ENCODE data around the gene GEMIN7. TPM values are rescaled to one million over a fixed set of nuclear protein-coding genes. Genes with fewer than 3 reads are reported as not detected.
"Not testable (repeated sequence)": the region's sequence is repeated elsewhere in the genome, so short reads cannot be mapped to it uniquely, and the experiment has no call there.

The GEMIN7 gene
- total and polyA plus RNA-seq, 2 experiments from 2014 or later: 48.8 to 69.0 TPM

DNA sequence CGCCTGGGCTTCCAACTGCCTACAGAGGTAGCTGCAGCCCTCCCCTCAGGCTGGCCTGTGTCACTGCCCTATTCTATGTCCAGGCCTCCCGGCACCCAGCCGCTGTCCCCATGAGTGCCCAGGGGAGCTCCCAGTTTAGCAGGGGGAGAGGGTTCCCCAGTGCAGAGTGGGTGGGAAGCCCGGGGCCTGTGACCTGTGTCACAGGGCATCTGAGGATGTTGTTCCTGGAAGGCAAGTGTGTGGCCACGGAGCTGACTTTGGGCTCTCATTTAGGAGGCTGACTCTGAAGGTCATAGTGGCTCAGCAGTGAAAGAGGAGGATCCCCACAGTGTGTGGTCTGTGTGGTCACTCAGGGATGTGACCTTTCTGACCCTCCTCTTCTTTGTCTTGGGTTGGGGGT is 39.0 kb downstream of the GEMIN7 start:
- Histone ChIP-seq H3K4me3 (no peak overlapping the region), H3K27me3 (no peaks in the 10 kb centered on the region), H3K9me3 (ENCODE audit: low read depth) (no peaks in the 10 kb centered on the region), H4K20me1 (ENCODE audit: insufficient read depth, poor library complexity, severe bottlenecking) (peaks cover 62% of the 10 kb centered on the region), H2AFZ (no peak overlapping the region), H3K36me3 (replicated peaks; ENCODE audit: insufficient read depth, low read depth) (no peaks in the 10 kb centered on the region), H3K27ac (no peak overlapping the region), H3K4me1 (ENCODE audit: insufficient read depth) (peaks cover 26% of the 10 kb centered on the region), H3K9me2 (replicated peaks; ENCODE audit: insufficient read depth) (no peaks in the 10 kb centered on the region), H3K79me2 (peaks cover 100% of the 10 kb centered on the region), H3K4me2 (no peak overlapping the region)
- WGBS (ENCODE audit: low lambda C conversion rate, missing lambda C conversion rate): 89% methylated on average over 5 of the region's 5 CpGs
- TF ChIP-seq EZH2 (IDR thresholded peaks at IDR 0.05; ENCODE audit: borderline replicate concordance) (no peak), EZH2phosphoT487 (IDR thresholded peaks at IDR 0.05; ENCODE audit: low read depth, severe bottlenecking, unreplicated experiment) (no peak)
- TF ChIP-seq, protein P1, sequence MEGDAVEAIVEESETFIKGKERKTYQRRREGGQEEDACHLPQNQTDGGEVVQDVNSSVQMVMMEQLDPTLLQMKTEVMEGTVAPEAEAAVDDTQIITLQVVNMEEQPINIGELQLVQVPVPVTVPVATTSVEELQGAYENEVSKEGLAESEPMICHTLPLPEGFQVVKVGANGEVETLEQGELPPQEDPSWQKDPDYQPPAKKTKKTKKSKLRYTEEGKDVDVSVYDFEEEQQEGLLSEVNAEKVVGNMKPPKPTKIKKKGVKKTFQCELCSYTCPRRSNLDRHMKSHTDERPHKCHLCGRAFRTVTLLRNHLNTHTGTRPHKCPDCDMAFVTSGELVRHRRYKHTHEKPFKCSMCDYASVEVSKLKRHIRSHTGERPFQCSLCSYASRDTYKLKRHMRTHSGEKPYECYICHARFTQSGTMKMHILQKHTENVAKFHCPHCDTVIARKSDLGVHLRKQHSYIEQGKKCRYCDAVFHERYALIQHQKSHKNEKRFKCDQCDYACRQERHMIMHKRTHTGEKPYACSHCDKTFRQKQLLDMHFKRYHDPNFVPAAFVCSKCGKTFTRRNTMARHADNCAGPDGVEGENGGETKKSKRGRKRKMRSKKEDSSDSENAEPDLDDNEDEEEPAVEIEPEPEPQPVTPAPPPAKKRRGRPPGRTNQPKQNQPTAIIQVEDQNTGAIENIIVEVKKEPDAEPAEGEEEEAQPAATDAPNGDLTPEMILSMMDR (IDR thresholded peaks at IDR 0.05; ENCODE audit: poor library complexity): no peak
- no peak for DNase-seq (ENCODE audit: low spot score)

DNA sequence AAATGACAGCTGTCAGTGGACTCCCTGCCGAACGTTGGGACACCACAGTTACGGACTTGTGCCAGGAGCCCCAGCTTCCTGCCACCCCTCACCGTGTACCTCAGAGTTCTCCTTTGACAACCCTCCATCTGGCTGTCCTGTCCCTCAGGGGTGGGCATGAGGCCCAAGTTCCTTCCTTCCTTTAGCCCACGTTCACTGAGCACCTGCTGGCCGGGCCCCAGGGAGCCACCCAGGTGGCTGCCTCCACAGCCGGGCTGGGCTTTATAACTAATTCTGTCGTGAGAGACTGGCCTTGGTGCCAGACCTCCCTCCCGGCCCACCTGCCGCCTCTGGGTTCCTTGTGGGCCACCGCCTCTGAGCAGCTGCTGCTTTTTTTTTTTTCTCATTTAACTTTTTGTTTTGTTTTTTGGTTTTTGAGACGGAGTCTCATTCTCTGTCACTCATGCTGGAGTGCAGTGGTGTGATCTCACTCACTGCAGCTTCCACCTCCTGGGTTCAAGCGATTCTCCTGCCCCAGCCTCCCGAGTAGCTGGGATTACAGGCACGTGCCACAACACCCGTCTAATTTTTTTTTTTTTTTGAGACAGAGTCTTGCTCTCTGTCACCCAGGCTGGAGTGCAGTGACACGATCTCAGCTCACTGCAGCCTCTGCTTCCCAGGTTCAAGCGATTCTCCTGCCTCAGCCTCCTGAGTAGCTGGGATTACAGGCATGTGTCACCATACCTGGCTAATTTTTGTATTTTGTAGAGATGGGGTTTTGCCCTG is 39.7 kb downstream of the GEMIN7 start:
- H3K4me2 ChIP-seq; H3K9me2 ChIP-seq (replicated peaks; ENCODE audit: insufficient read depth); H3K9me3 ChIP-seq (ENCODE audit: low read depth); DNase-seq (ENCODE audit: low spot score); H3K27me3 ChIP-seq; H3K4me3 ChIP-seq; H3K27ac ChIP-seq; H2AFZ ChIP-seq; H3K36me3 ChIP-seq (replicated peaks; ENCODE audit: insufficient read depth, low read depth): not testable (repeated sequence)
- Histone ChIP-seq H4K20me1 (ENCODE audit: insufficient read depth, poor library complexity, severe bottlenecking) (peaks cover 66% of the 10 kb centered on the region), H3K4me1 (ENCODE audit: insufficient read depth) (peaks cover 24% of the 10 kb centered on the region), H3K79me2 (peaks cover 99% of the 10 kb centered on the region)
- WGBS (ENCODE audit: low lambda C conversion rate, missing lambda C conversion rate): 87% methylated on average over 18 of the region's 18 CpGs

DNA sequence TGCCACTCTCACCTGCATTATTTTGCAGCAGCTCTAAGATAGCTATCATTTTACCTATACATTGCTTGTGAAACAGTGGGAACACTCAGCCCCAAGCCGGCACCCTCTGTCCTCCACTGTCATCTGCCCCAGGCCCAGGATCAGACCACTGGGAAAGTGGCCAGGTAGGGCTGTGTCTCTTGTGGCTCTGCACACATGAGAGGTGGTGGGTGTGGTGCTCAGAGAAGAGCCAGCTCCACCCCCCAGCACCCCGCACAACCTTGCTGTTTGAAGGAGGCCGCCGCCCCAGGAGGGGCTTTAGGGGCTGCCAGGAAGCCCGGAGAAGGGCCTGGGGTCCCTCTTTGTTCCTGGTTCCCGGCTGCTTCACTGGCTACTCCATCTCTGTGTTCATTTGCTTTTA is 40.5 kb downstream of the GEMIN7 start:
- Histone ChIP-seq H2AFZ (no peak overlapping the region), H3K36me3 (replicated peaks; ENCODE audit: insufficient read depth, low read depth) (no peaks in the 10 kb centered on the region), H3K27me3 (no peaks in the 10 kb centered on the region), H3K9me3 (ENCODE audit: low read depth) (no peaks in the 10 kb centered on the region), H3K27ac (no peak overlapping the region), H3K79me2 (peaks cover 99% of the 10 kb centered on the region), H3K4me3 (no peak overlapping the region), H3K4me2 (no peak overlapping the region), H4K20me1 (ENCODE audit: insufficient read depth, poor library complexity, severe bottlenecking) (peaks cover 62% of the 10 kb centered on the region), H3K4me1 (ENCODE audit: insufficient read depth) (peaks cover 18% of the 10 kb centered on the region), H3K9me2 (replicated peaks; ENCODE audit: insufficient read depth) (no peaks in the 10 kb centered on the region)
- WGBS (ENCODE audit: low lambda C conversion rate, missing lambda C conversion rate): 91% methylated on average over 6 of the region's 6 CpGs
- no peak for DNase-seq (ENCODE audit: low spot score)
- TF ChIP-seq EZH2 (IDR thresholded peaks at IDR 0.05; ENCODE audit: borderline replicate concordance): no peak

DNA sequence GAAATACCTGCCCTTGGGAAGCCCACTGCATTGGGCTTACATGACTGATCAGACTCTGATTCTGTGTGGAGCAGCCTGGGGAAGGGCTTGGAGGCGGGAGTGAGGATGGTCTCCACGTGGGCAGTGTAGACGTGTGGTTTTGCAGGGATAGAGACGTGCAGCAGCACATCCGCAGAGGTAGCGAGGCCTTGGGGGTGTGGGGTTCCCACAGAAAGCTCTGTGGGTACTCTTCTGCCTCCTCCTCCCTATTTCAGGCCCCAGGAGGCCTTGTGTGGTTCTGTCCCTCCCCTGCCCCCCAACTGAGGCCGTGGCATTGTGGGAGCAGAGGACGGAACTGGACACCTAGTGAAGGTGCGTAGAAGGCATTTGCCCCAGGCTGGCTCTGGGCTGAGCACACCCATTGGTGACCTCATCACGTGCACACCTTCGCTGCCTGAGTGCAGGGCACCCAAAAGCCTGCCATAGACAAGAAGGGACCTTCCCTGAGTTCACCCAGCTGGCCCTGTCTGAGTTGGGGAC is 42.8 kb downstream of the GEMIN7 start:
- TF ChIP-seq EZH2 (IDR thresholded peaks at IDR 0.05; ENCODE audit: borderline replicate concordance) (no peak), EZH2phosphoT487 (IDR thresholded peaks at IDR 0.05; ENCODE audit: low read depth, severe bottlenecking, unreplicated experiment) (no peak)
- TF ChIP-seq, protein P1 (IDR thresholded peaks at IDR 0.05; ENCODE audit: poor library complexity): no peak
- DNase-seq (ENCODE audit: low spot score): no peak
- H3K4me1 ChIP-seq (ENCODE audit: insufficient read depth): peaks cover 18% of the 10 kb centered on the region
- peaks cover 66% of the 10 kb centered on the region for H4K20me1 ChIP-seq (ENCODE audit: insufficient read depth, poor library complexity, severe bottlenecking)
- no peaks in the 10 kb centered on the region for H3K36me3 ChIP-seq (replicated peaks; ENCODE audit: insufficient read depth, low read depth)
- H3K9me3 ChIP-seq (ENCODE audit: low read depth): no peaks in the 10 kb centered on the region
- H3K27me3 ChIP-seq: no peaks in the 10 kb centered on the region
- no peak overlapping the region for H2AFZ ChIP-seq
- H3K27ac ChIP-seq: no peak overlapping the region
- 92% methylated on average over 11 of the region's 11 CpGs for WGBS (ENCODE audit: low lambda C conversion rate, missing lambda C conversion rate)
- no peak overlapping the region for H3K4me3 ChIP-seq
- H3K79me2 ChIP-seq: peaks cover 98% of the 10 kb centered on the region
- H3K9me2 ChIP-seq (replicated peaks; ENCODE audit: insufficient read depth): no peaks in the 10 kb centered on the region
- H3K4me2 ChIP-seq: no peak overlapping the region
